ENCODE results near the gene KRT17. TPM values are rescaled to one million over a fixed set of nuclear protein-coding genes. Genes with fewer than 3 reads are reported as not detected.

KRT17 gene
- total RNA-seq, 1 donor from 2014 or later = 14.8 TPM

DNA sequence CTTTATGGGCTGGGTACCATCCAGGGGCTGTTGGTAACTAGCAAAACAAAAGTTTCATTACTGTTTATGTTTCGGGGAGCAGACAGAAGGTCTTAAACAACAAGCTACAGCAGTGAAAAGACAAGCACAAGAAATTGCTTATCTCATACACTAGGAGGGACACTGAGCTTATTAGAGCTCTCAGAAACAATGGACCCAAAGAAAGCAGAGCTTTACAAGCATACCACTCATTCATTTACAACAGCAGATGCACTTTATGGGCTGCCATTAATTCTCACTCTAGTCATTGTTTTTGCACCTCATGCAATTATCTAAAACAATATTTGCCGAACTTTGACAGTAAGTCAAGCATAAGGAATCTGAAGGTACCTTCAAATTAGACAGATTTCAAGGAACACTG, 21.9 kb downstream of the KRT17 start:
- peaks cover 0 to 11% of the 10 kb centered on the region in 2 donors for H3K9me3 ChIP-seq
- no peak for DNase-seq (ENCODE audit: low spot score in 2 of 2)
- no peaks in the 10 kb centered on the region for H3K27me3 ChIP-seq
- no peak overlapping the region for H3K27ac ChIP-seq
- no peak overlapping the region for H3K4me3 ChIP-seq
- H3K4me1 ChIP-seq = no peaks in the 10 kb centered on the region
- TF ChIP-seq CTCF (IDR thresholded peaks at IDR 0.05) = no peak
- no peaks in the 10 kb centered on the region for H3K36me3 ChIP-seq
- intact Hi-C loops (cut with DNase I) = no loop called here

DNA sequence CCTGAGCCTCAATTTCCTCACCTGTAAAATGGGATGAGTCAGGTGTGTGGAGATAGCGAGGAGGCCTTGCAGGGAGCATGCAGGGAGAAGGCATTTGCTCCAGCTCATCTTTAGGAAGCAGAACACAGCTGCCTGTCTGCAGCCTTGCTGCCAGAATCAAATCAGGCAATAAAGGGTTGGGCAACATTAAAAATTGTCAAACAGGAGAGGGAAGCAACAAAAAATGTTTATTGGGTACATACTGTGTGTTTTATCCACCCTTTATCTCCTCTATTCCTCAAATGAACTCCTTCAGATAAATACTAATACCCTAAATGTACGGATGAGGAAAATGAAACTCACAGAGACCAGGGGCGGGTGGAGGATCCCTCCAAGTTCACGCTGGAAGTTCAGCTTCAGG, 24.1 kb downstream of the KRT17 start:
- intact Hi-C loops (cut with DNase I) = no loop called here

GRCh38 chr17:41599680-41600079, 24.7 kb downstream of the KRT17 start:
- no peak overlapping the region for H3K4me3 ChIP-seq
- no peak for DNase-seq (ENCODE audit: low spot score in 2 of 2)
- H3K9me3 ChIP-seq = no peaks in the 10 kb centered on the region
- no peaks in the 10 kb centered on the region for H3K27me3 ChIP-seq
- H3K36me3 ChIP-seq = no peaks in the 10 kb centered on the region
- TF ChIP-seq CTCF (IDR thresholded peaks at IDR 0.05) = no peak
- intact Hi-C loops (cut with DNase I) = no loop called here
- no peaks in the 10 kb centered on the region for H3K4me1 ChIP-seq
- H3K27ac ChIP-seq = no peak overlapping the region

More for the DNA sequence above, 24.1 kb downstream of the KRT17 start:
- Histone ChIP-seq H3K27ac (no peak overlapping the region), H3K4me1 (no peaks in the 10 kb centered on the region), H3K9me3 (no peaks in the 10 kb centered on the region), H3K4me3 (no peak overlapping the region), H3K36me3 (no peaks in the 10 kb centered on the region), H3K27me3 (no peaks in the 10 kb centered on the region)
- TF ChIP-seq CTCF (IDR thresholded peaks at IDR 0.05) = no peak
- no peak for DNase-seq (ENCODE audit: low spot score in 2 of 2)

- intact Hi-C loops (cut with DNase I) = no loop called here
- DNase-seq (ENCODE audit: low spot score in 2 of 2) = no peak
- TF ChIP-seq CTCF (IDR thresholded peaks at IDR 0.05) = no peak
- Histone ChIP-seq H3K9me3 (no peaks in the 10 kb centered on the region), H3K4me3 (no peak overlapping the region), H3K27me3 (no peaks in the 10 kb centered on the region), H3K27ac (no peak overlapping the region), H3K36me3 (no peaks in the 10 kb centered on the region), H3K4me1 (no peaks in the 10 kb centered on the region)
Observed at GRCh38 chr17:41595585-41595984, 28.8 kb downstream of the KRT17 start.

DNA sequence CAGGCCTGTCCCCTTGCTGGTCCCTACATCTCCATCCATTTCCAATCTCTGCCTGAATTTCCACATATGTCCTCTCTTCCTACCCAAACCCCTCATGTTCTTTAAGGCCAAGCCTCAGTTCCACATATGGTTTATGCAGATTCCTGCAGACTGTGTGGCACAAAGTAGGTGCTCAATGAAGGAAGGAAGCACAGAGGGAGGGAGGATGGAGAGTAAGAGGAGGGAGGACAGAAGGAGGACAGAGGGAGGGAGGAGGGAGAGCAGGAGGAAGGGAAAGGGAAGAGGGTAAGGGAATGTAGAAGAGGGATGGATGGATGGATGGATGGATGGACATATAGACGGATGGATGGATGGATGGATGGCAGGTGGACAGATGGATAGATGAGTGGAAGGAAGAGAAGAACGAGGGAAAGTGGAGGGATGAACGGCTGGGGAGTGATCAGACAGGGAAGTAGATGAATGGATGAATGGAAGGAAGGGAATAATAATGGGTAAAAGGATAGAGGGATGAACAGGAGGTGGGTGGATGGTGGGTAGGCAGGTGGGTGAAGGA, 29.9 kb downstream of the KRT17 start:
- Histone ChIP-seq H3K4me1 (no peaks in the 10 kb centered on the region), H3K4me3 (no peak overlapping the region), H3K9me3 (no peaks in the 10 kb centered on the region), H3K27ac (no peak overlapping the region), H3K27me3 (no peaks in the 10 kb centered on the region), H3K36me3 (no peaks in the 10 kb centered on the region)
- no peak for TF ChIP-seq CTCF (IDR thresholded peaks at IDR 0.05)
- DNase-seq (ENCODE audit: low spot score in 2 of 2) = no peak
- intact Hi-C loops (cut with DNase I) = no loop called here
